ENCODE data around the gene JAKMIP2. TPM values are rescaled to one million over a fixed set of nuclear protein-coding genes. Genes with fewer than 3 reads are reported as not detected.

JAKMIP2 gene
- total RNA-seq, 1 experiment from 2014 or later: not detected

DNA sequence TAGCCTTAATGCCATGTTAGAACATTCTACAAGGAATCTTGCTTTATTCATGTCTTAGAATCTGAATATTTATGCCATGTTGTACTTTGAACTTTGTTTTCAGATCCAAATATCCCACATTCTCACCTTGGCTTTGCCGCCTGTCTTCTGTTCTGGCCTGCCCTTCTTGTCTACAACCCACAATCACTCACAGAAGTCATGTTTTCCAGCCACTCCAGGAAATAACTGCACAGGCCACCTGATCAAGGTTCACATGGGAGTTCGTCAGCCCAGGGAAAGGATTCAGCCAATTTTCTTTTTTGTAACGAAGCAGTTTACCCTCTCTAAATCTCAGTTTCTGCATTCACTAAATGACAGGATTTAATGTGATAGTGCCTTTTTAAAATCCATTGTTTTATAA is 70.5 kb downstream of the JAKMIP2 start:
- Histone ChIP-seq H3K27ac (ENCODE audit: low read length) (no peak overlapping the region), H3K4me3 (ENCODE audit: low read depth in 2 of 2, low read length in 2 of 2) (no peak overlapping the region), H3K36me3 (ENCODE audit: control insufficient read depth, insufficient read depth, low read length) (no peaks in the 10 kb centered on the region), H3K27me3 (ENCODE audit: control insufficient read depth, insufficient read depth, low read length) (no peaks in the 10 kb centered on the region), H3K4me1 (ENCODE audit: control insufficient read depth, insufficient read depth, low read length) (no peaks in the 10 kb centered on the region), H3K9me3 (ENCODE audit: control insufficient read depth, insufficient read depth, low read depth, low read length) (no peaks in the 10 kb centered on the region)
- no TSS peak for BruUV-seq (replicated peaks)
- POLR2A ChIA-PET: no interaction called here
- intact Hi-C loops (cut with micrococcal nuclease; ENCODE audit: unreplicated experiment): no loop called here
- DNase-seq (ENCODE audit: low read depth, low spot score): no peak
- TF ChIP-seq SIN3A (IDR thresholded peaks at IDR 0.05; ENCODE audit: borderline replicate concordance, insufficient read depth, low read depth, low read length): no peak
- TF ChIP-seq, protein P1, sequence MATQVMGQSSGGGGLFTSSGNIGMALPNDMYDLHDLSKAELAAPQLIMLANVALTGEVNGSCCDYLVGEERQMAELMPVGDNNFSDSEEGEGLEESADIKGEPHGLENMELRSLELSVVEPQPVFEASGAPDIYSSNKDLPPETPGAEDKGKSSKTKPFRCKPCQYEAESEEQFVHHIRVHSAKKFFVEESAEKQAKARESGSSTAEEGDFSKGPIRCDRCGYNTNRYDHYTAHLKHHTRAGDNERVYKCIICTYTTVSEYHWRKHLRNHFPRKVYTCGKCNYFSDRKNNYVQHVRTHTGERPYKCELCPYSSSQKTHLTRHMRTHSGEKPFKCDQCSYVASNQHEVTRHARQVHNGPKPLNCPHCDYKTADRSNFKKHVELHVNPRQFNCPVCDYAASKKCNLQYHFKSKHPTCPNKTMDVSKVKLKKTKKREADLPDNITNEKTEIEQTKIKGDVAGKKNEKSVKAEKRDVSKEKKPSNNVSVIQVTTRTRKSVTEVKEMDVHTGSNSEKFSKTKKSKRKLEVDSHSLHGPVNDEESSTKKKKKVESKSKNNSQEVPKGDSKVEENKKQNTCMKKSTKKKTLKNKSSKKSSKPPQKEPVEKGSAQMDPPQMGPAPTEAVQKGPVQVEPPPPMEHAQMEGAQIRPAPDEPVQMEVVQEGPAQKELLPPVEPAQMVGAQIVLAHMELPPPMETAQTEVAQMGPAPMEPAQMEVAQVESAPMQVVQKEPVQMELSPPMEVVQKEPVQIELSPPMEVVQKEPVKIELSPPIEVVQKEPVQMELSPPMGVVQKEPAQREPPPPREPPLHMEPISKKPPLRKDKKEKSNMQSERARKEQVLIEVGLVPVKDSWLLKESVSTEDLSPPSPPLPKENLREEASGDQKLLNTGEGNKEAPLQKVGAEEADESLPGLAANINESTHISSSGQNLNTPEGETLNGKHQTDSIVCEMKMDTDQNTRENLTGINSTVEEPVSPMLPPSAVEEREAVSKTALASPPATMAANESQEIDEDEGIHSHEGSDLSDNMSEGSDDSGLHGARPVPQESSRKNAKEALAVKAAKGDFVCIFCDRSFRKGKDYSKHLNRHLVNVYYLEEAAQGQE (IDR thresholded peaks at IDR 0.05; ENCODE audit: insufficient read depth in 1 of 2, low read depth in 2 of 2, low read length in 1 of 2): no peak
- no peak for TF ChIP-seq POLR2AphosphoS5 (IDR thresholded peaks at IDR 0.05; ENCODE audit: low read depth, low read length)
- TF ChIP-seq TCF7L2 (IDR thresholded peaks at IDR 0.05; ENCODE audit: low read depth, low read length): no peak
- no peak for TF ChIP-seq CTCF (IDR thresholded peaks at IDR 0.05)
- CTCF ChIA-PET: no interaction called here
- in situ Hi-C loops (cut with HindIII; ENCODE audit: low pct_unique_long_range_greater_than_20kb, low sequenced_read_pairs): no loop called here
- ATAC-seq: no peak

DNA sequence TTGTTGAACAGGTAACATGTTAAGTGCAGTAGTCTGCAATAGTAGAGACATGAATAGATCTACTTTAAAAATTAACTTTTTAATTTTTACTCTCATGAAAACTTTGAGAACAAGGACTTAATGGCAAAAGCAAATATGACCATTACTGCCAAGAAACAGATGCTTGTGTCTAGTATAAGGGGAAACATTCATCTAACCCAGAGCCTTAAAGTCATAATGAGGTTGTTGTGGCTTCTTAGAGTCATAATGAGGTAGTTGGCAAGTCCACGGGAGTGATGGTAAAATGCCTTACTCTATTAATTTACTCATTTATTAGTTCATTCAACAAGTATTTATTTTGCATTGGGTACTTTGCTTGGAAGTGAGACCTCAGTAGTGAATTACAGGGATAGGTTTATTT is 71.5 kb downstream of the JAKMIP2 start:
- in situ Hi-C loops (cut with HindIII; ENCODE audit: low pct_unique_long_range_greater_than_20kb, low sequenced_read_pairs) (no loop called here), intact Hi-C loops (cut with micrococcal nuclease; ENCODE audit: unreplicated experiment) (no loop called here)
- no peak for TF ChIP-seq POLR2AphosphoS5 (IDR thresholded peaks at IDR 0.05; ENCODE audit: low read depth, low read length)
- no peak for TF ChIP-seq SIN3A (IDR thresholded peaks at IDR 0.05; ENCODE audit: borderline replicate concordance, insufficient read depth, low read depth, low read length)
- TF ChIP-seq CTCF (IDR thresholded peaks at IDR 0.05): no peak
- no peak for TF ChIP-seq TCF7L2 (IDR thresholded peaks at IDR 0.05; ENCODE audit: low read depth, low read length)
- TF ChIP-seq, protein P1 (IDR thresholded peaks at IDR 0.05; ENCODE audit: insufficient read depth in 1 of 2, low read depth in 2 of 2, low read length in 1 of 2): no peak
- H3K27ac ChIP-seq (ENCODE audit: low read length): no peak overlapping the region
- no peaks in the 10 kb centered on the region for H3K9me3 ChIP-seq (ENCODE audit: control insufficient read depth, insufficient read depth, low read depth, low read length)
- no TSS peak for BruUV-seq (replicated peaks)
- ATAC-seq: no peak
- H3K4me3 ChIP-seq (ENCODE audit: low read depth in 2 of 2, low read length in 2 of 2): no peak overlapping the region
- no peaks in the 10 kb centered on the region for H3K36me3 ChIP-seq (ENCODE audit: control insufficient read depth, insufficient read depth, low read length)
- CTCF ChIA-PET: no interaction called here
- DNase-seq (ENCODE audit: low read depth, low spot score): no peak
- H3K4me1 ChIP-seq (ENCODE audit: control insufficient read depth, insufficient read depth, low read length): no peaks in the 10 kb centered on the region
- POLR2A ChIA-PET: no interaction called here
- H3K27me3 ChIP-seq (ENCODE audit: control insufficient read depth, insufficient read depth, low read length): no peaks in the 10 kb centered on the region

Measured in Panc1 (cell line).